HCT116 (cell line): ENCODE data around the gene LGMN. TPM values are rescaled to one million over a fixed set of nuclear protein-coding genes. Genes with fewer than 3 reads are reported as not detected.

Experiments
- ATAC-seq: fragments of 200-7000 bp; cut with Tn5 transposase; 2 replicates; pipeline ENCODE4 v1.9.1; 2020; ENCODE audit warnings: mild to moderate bottlenecking, moderate library complexity
- BruUV-seq: library from RNA; stranded (reverse); fragments of 400-500 nt; replicated peaks from 2 replicates; lab custom pipeline; 2021; lab: Mats Ljungman, UMichigan
- CTCF ChIA-PET: fragments of 300-600 bp; sonication (Branson Sonifier 250); formaldehyde crosslinking; loops from one replicate; lab custom pipeline; 2021; ENCODE audit warnings: antibody characterized with exemption; lab: Charles Lee
- POLR2A ChIA-PET: fragments of 300-600, 350-600 bp; sonication (Branson Sonifier 250); formaldehyde crosslinking; loops from one replicate; lab custom pipeline; 2021; ENCODE audit warnings: antibody characterized with exemption; lab: Charles Lee
- RAD21 ChIA-PET, 2 experiments: fragments of 300-600 bp; sonication (Branson Sonifier 250); formaldehyde crosslinking; loops; one replicate each; lab custom pipeline; 2023; ENCODE audit warnings: low total read pairs in 2 of 2; ENCODE audit not compliant: uncharacterized antibody in 2 of 2, unreplicated experiment in 2 of 2, low non-redundant PET in 1 of 2; lab: Charles Lee
- DNase-seq: peaks from one replicate; pipeline ENCODE4 v3.0.0-alpha.2; 2010; ENCODE audit warnings: low read depth, low spot score
- H2AFZ ChIP-seq: fragments of 200-600 bp; shearing (Covaris generic), sonication (generic); 2 replicates; pipeline ENCODE4 v1.6.1; 2017; ENCODE audit warnings: low read depth, mixed run types, mixed read lengths, antibody characterized with exemption, low read length; ENCODE audit not compliant: poor library complexity, severe bottlenecking
- H3K27ac ChIP-seq: 2 replicates; pipeline ENCODE4 v1.5.1; 2012; ENCODE audit warnings: low read depth, low read length
- H3K27me3 ChIP-seq: fragments of 200-600 bp; sonication (generic); 2 replicates; pipeline ENCODE4 v1.6.1; 2016; ENCODE audit warnings: mixed run types, low read length, mixed read lengths; ENCODE audit not compliant: insufficient read depth
- H3K36me3 ChIP-seq, 2 experiments: fragments of 200-500 bp in 1 of 2; fragments of 200-600 bp in 1 of 2; sonication (Bioruptor generic) in 1 of 2; sonication (generic) in 1 of 2; 2 replicates each; pipeline versions ENCODE4 v1.5.1 to v1.6.1; 2014 to 2016; ENCODE audit warnings: low read length in 2 of 2, inconsistent platforms in 1 of 2, mixed read lengths in 1 of 2, mixed run types in 1 of 2; ENCODE audit not compliant: insufficient read depth in 2 of 2, control insufficient read depth in 1 of 2
- H3K4me1 ChIP-seq, 2 experiments: fragments of 200-600 bp in 1 of 2; sonication (generic) in 1 of 2; 2 replicates each; pipeline versions ENCODE4 v1.5.1 to v1.6.1; 2012 to 2017; ENCODE audit warnings: low read length in 2 of 2, inconsistent platforms in 1 of 2, mild to moderate bottlenecking in 1 of 2, mixed read lengths in 1 of 2, mixed run types in 1 of 2, moderate library complexity in 1 of 2; ENCODE audit not compliant: insufficient read depth in 2 of 2, control insufficient read depth in 1 of 2
- H3K4me2 ChIP-seq: fragments of 200-600 bp; sonication (generic); 2 replicates; pipeline ENCODE4 v1.6.1; 2017; ENCODE audit warnings: mixed run types, low read length, mixed read lengths
- H3K4me3 ChIP-seq, 2 experiments: fragments of 200-600 bp in 1 of 2; sonication (generic) in 1 of 2; replicated peaks in 1 of 2; 2 replicates each; pipeline ENCODE4 v1.5.1; 2011 to 2016; ENCODE audit warnings: low read length in 2 of 2, control low read depth in 1 of 2, low read depth in 1 of 2, mild to moderate bottlenecking in 1 of 2, mixed read lengths in 1 of 2, mixed run types in 1 of 2
- H3K79me2 ChIP-seq: fragments of 200-600 bp; sonication (generic); 2 replicates; pipeline ENCODE4 v1.6.1; 2017; ENCODE audit warnings: mild to moderate bottlenecking, mixed run types, low read length, moderate library complexity, mixed read lengths; ENCODE audit not compliant: insufficient read depth
- H3K9ac ChIP-seq: fragments of 200-600 bp; sonication (generic); 2 replicates; pipeline ENCODE4 v1.6.1; 2016; ENCODE audit warnings: low read length, mixed read lengths
- H3K9me2 ChIP-seq: fragments of 200-600 bp; sonication (generic), shearing (Covaris generic); 2 replicates; pipeline ENCODE4 v1.6.1; 2017; ENCODE audit warnings: mixed run types, mild to moderate bottlenecking, moderate library complexity; ENCODE audit not compliant: insufficient read depth
- H3K9me3 ChIP-seq, 2 experiments: fragments of 200-500 bp in 1 of 2; fragments of 200-600 bp in 1 of 2; sonication (Bioruptor generic) in 1 of 2; sonication (generic) in 1 of 2; 2 replicates each; pipeline ENCODE4 v1.6.1; 2014 to 2017; ENCODE audit warnings: low read length in 2 of 2, mixed read lengths in 2 of 2, inconsistent platforms in 1 of 2, low read depth in 1 of 2, mild to moderate bottlenecking in 1 of 2, mixed run types in 1 of 2, moderate library complexity in 1 of 2; ENCODE audit not compliant: control insufficient read depth in 1 of 2, insufficient read depth in 1 of 2
- H4K20me1 ChIP-seq: fragments of 200-600 bp; sonication (generic), shearing (Covaris generic); 2 replicates; pipeline ENCODE4 v1.6.1; 2017; ENCODE audit warnings: mixed run types, mild to moderate bottlenecking, moderate library complexity; ENCODE audit not compliant: insufficient read depth
- ATF3 ChIP-seq: IDR thresholded peaks from 2 replicates; pipeline ENCODE4 v1.6.1; 2012
- CBX3 ChIP-seq: IDR thresholded peaks from 2 replicates; pipeline ENCODE4 v1.6.1; 2012; ENCODE audit warnings: low read depth
- CEBPB ChIP-seq: IDR thresholded peaks from 2 replicates; pipeline ENCODE4 v1.6.1; 2012; ENCODE audit warnings: low read depth
- CTCF ChIP-seq, 3 experiments: fragments of 200-600 bp in 1 of 3; sonication (generic) in 1 of 3; IDR thresholded peaks in 2 of 3; conservative IDR thresholded peaks in 1 of 3; 2 replicates each; pipeline ENCODE4 v1.5.1; 2012 to 2017; ENCODE audit warnings: low read depth in 2 of 3, low read length in 2 of 3, antibody characterized with exemption in 1 of 3, borderline replicate concordance in 1 of 3, control low read depth in 1 of 3, mild to moderate bottlenecking in 1 of 3, mixed read lengths in 1 of 3, mixed run types in 1 of 3, moderate library complexity in 1 of 3; ENCODE audit not compliant: insufficient read depth in 1 of 3
- EGR1 ChIP-seq: IDR thresholded peaks from 2 replicates; pipeline ENCODE4 v1.6.1; 2012; ENCODE audit warnings: low read depth
- ELF1 ChIP-seq: IDR thresholded peaks from 2 replicates; pipeline ENCODE4 v1.6.1; 2012; ENCODE audit warnings: low read depth, borderline replicate concordance
- EZH2 ChIP-seq: fragments of 200-600 bp; sonication (generic); IDR thresholded peaks from 2 replicates; pipeline ENCODE4 v1.6.1; 2017; ENCODE audit warnings: antibody characterized with exemption, mixed run types
- EZH2phosphoT487 ChIP-seq: fragments of 200-600 bp; IDR thresholded peaks from 2 replicates; pipeline ENCODE4 v1.6.1; 2018; ENCODE audit warnings: antibody characterized with exemption, borderline replicate concordance
- FOSL1 ChIP-seq: IDR thresholded peaks from 2 replicates; pipeline ENCODE4 v1.6.1; 2012; ENCODE audit warnings: low read depth
- JUND ChIP-seq: IDR thresholded peaks from 2 replicates; pipeline ENCODE4 v1.6.1; 2012
- POLR2A ChIP-seq: IDR thresholded peaks from 2 replicates; pipeline ENCODE4 v1.7.0; 2011; ENCODE audit warnings: borderline replicate concordance; ENCODE audit not compliant: insufficient read depth, insufficient read length; ENCODE audit errors: extremely low read depth
- POLR2AphosphoS5 ChIP-seq: IDR thresholded peaks from 2 replicates; pipeline ENCODE4 v1.6.1; 2011; ENCODE audit warnings: mild to moderate bottlenecking, low read depth, low read length, moderate library complexity
- RAD21 ChIP-seq: IDR thresholded peaks from 2 replicates; pipeline ENCODE4 v1.6.1; 2012; ENCODE audit warnings: low read depth, mild to moderate bottlenecking
- REST ChIP-seq: IDR thresholded peaks from 2 replicates; pipeline ENCODE4 v1.6.1; 2012; ENCODE audit warnings: low read depth
- SP1 ChIP-seq: IDR thresholded peaks from 2 replicates; pipeline ENCODE4 v1.6.1; 2012; ENCODE audit warnings: low read depth
- TCF7L2 ChIP-seq: IDR thresholded peaks from 2 replicates; pipeline ENCODE4 v1.7.0; 2011; ENCODE audit warnings: borderline replicate concordance, inconsistent platforms; ENCODE audit not compliant: insufficient read depth, insufficient read length; ENCODE audit errors: extremely low read depth
- ZBTB33 ChIP-seq: IDR thresholded peaks from 2 replicates; pipeline ENCODE4 v1.6.1; 2011; ENCODE audit warnings: mild to moderate bottlenecking, low read length, moderate library complexity; ENCODE audit not compliant: insufficient replicate concordance; ENCODE audit errors: extremely low read depth
- ZFX ChIP-seq: fragments of 450-650 bp; IDR thresholded peaks from 2 replicates; pipeline ENCODE4 v1.6.1; 2017
- ZNF274 ChIP-seq: fragments of 200-500 bp; sonication (Bioruptor generic); IDR thresholded peaks from 2 replicates; pipeline ENCODE4 v1.6.1; 2014; ENCODE audit warnings: mild to moderate bottlenecking, low read depth, low read length, inconsistent platforms
- intact Hi-C: fragments of 100-400 bp; cut with micrococcal nuclease; formaldehyde crosslinking; loops from 2 replicates; pipeline ENCODE4 v1.10.0; 2022
- total RNA-seq: library from RNA; stranded (reverse); gene quantifications from one replicate; pipeline ENCODE4 v1.2.1, GENCODE V29; 2021; ENCODE audit not compliant: unreplicated experiment

Gene LGMN
- total RNA-seq, 1 experiment from 2014 or later, result 44.9 TPM

GRCh38 chr14:92755495-92755894 lies 7.1 kb upstream of the LGMN start:
- H3K9me2 ChIP-seq, result no peaks in the 10 kb centered on the region
- no peaks in the 10 kb centered on the region for H3K9me3 ChIP-seq
- H3K36me3 ChIP-seq, result no peaks in the 10 kb centered on the region
- ChIA-PET RAD21 (no interaction called here), CTCF (no interaction called here), POLR2A (no interaction called here)
- no peak for DNase-seq
- no peaks in the 10 kb centered on the region for H4K20me1 ChIP-seq
- H3K9ac ChIP-seq, result no peak overlapping the region
- H3K27ac ChIP-seq, result no peak overlapping the region
- no peak overlapping the region for H3K4me3 ChIP-seq
- intact Hi-C loops, result no loop called here
- no peaks in the 10 kb centered on the region for H3K27me3 ChIP-seq
- H2AFZ ChIP-seq, result peak overlapping the region; percentile 9
- ATAC-seq, result no peak
- peaks cover 7 to 24% of the 10 kb centered on the region in 2 experiments for H3K4me1 ChIP-seq
- H3K4me2 ChIP-seq, result no peak overlapping the region
- no TSS peak for BruUV-seq
- no peaks in the 10 kb centered on the region for H3K79me2 ChIP-seq
- no peak for TF ChIP-seq CBX3
- no peak for TF ChIP-seq EZH2phosphoT487
- no peak for TF ChIP-seq EZH2
- TF ChIP-seq SP1, result no peak
- no peak for TF ChIP-seq ZFX
- TF ChIP-seq ATF3, result no peak
- TF ChIP-seq JUND, result no peak
- TF ChIP-seq CEBPB, result no peak
- no peak for TF ChIP-seq RAD21
- no peak for TF ChIP-seq ZBTB33
- no peak for TF ChIP-seq POLR2A
- no peak for TF ChIP-seq POLR2AphosphoS5
- TF ChIP-seq CTCF (IDR thresholded peaks at IDR 0.05 in 2 of 3, conservative IDR thresholded peaks at IDR 0.05 in 1 of 3; ENCODE audit: borderline replicate concordance in 1 of 3, insufficient read depth in 1 of 3, low read depth in 2 of 3, low read length in 2 of 3), result no peak
- TF ChIP-seq TCF7L2, result no peak
- TF ChIP-seq EGR1, result no peak
- TF ChIP-seq REST, result no peak
- TF ChIP-seq ELF1, result no peak
- no peak for TF ChIP-seq ZNF274
- no peak for TF ChIP-seq FOSL1
